Neural cell (in vitro differentiated cells): ENCODE data around the gene CCDC89. TPM values are rescaled to one million over a fixed set of nuclear protein-coding genes. Genes with fewer than 3 reads are reported as not detected.

Experiments
- H2AFZ ChIP-seq: fragments of 200-600, 300-800 bp; sonication (generic), shearing (Covaris generic); 2 replicates; pipeline ENCODE4 v1.6.0; 2014; ENCODE audit warnings: low read depth, mild to moderate bottlenecking, antibody characterized with exemption, low read length, moderate library complexity
- H3F3A ChIP-seq: fragments of 200-600 bp; shearing (Covaris generic); 2 replicates; pipeline ENCODE4 v1.6.1; 2016; ENCODE audit warnings: mild to moderate bottlenecking, moderate library complexity, mixed read lengths, antibody characterized with exemption, low read length; ENCODE audit not compliant: insufficient read depth, poor library complexity, severe bottlenecking
- H3K27ac ChIP-seq: fragments of 200-600, 300-800 bp; sonication (generic), shearing (Covaris generic); 2 replicates; pipeline ENCODE4 v1.5.1; 2014; ENCODE audit warnings: mild to moderate bottlenecking, low read length, moderate library complexity
- H3K27me3 ChIP-seq: fragments of 300-800, 200-600 bp; sonication (generic), shearing (Covaris generic); 2 replicates; pipeline ENCODE4 v1.6.0; 2014; ENCODE audit warnings: mild to moderate bottlenecking, low read depth, low read length, moderate library complexity; ENCODE audit not compliant: insufficient read depth
- H3K36me3 ChIP-seq: fragments of 300-800, 200-600 bp; sonication (generic), shearing (Covaris generic); 2 replicates; pipeline ENCODE4 v1.5.1; 2014; ENCODE audit warnings: mild to moderate bottlenecking, antibody characterized with exemption, low read length, moderate library complexity; ENCODE audit not compliant: insufficient read depth
- H3K4me2 ChIP-seq: fragments of 300-800, 200-600 bp; sonication (generic), shearing (Covaris generic); 2 replicates; pipeline ENCODE4 v1.6.0; 2014; ENCODE audit warnings: mild to moderate bottlenecking, low read length
- H3K4me3 ChIP-seq: fragments of 300-800, 200-600 bp; sonication (generic), shearing (Covaris generic); 2 replicates; pipeline ENCODE4 v1.5.1; 2014; ENCODE audit warnings: mild to moderate bottlenecking, low read length, moderate library complexity
- H3K79me2 ChIP-seq: fragments of 200-600 bp; shearing (Covaris generic); replicated peaks from 2 replicates; pipeline ENCODE4 v1.6.0; 2014; ENCODE audit warnings: mild to moderate bottlenecking, low read length, moderate library complexity; ENCODE audit not compliant: insufficient read depth
- H3K9ac ChIP-seq: fragments of 300-800, 200-600 bp; sonication (generic), shearing (Covaris generic); 2 replicates; pipeline ENCODE4 v1.6.1; 2016; ENCODE audit warnings: mild to moderate bottlenecking, low read length, mixed read lengths
- H3K9me2 ChIP-seq: fragments of 200-600 bp; shearing (Covaris generic); 2 replicates; pipeline ENCODE4 v1.6.1; 2016; ENCODE audit warnings: mild to moderate bottlenecking, low read length, mixed read lengths; ENCODE audit not compliant: insufficient read depth
- H3K9me3 ChIP-seq: fragments of 200-600, 300-800 bp; sonication (generic), shearing (Covaris generic); 2 replicates; pipeline ENCODE4 v1.6.1; 2016; ENCODE audit warnings: mild to moderate bottlenecking, mixed run types, low read length, moderate library complexity, mixed read lengths
- H4K20me1 ChIP-seq: fragments of 200-600 bp; shearing (Covaris generic); 2 replicates; pipeline ENCODE4 v1.6.1; 2016; ENCODE audit warnings: mild to moderate bottlenecking, mixed run types; ENCODE audit not compliant: insufficient read depth
- EP300 ChIP-seq: fragments of 450-650 bp; conservative IDR thresholded peaks from 2 replicates; pipeline ENCODE4 v1.6.1; 2014; ENCODE audit warnings: antibody characterized with exemption, mild to moderate bottlenecking, moderate library complexity; ENCODE audit not compliant: poor library complexity, severe bottlenecking
- EZH2 ChIP-seq: fragments of 200-600, 300-800 bp; shearing (Covaris generic), sonication (generic); IDR thresholded peaks from 2 replicates; pipeline ENCODE4 v1.6.1; 2014; ENCODE audit warnings: antibody characterized with exemption, low read length, borderline replicate concordance, mild to moderate bottlenecking; ENCODE audit not compliant: insufficient read depth, poor library complexity, severe bottlenecking
- MXI1 ChIP-seq: fragments of 450-650 bp; conservative IDR thresholded peaks from 2 replicates; pipeline ENCODE4 v1.6.1; 2014; ENCODE audit warnings: antibody characterized with exemption, mild to moderate bottlenecking; ENCODE audit not compliant: poor library complexity, severe bottlenecking
- POLR2AphosphoS5 ChIP-seq: IDR thresholded peaks from 2 replicates; pipeline ENCODE4 v1.6.1; 2012
- RAD21 ChIP-seq: fragments of 450-650 bp; conservative IDR thresholded peaks from 2 replicates; pipeline ENCODE4 v1.6.1; 2014; ENCODE audit warnings: antibody characterized with exemption, mild to moderate bottlenecking, moderate library complexity
- SMC3 ChIP-seq: fragments of 450-650 bp; conservative IDR thresholded peaks from 2 replicates; pipeline ENCODE4 v1.6.1; 2014; ENCODE audit warnings: antibody characterized with exemption, mild to moderate bottlenecking, moderate library complexity; ENCODE audit not compliant: poor library complexity
- TAF1 ChIP-seq: IDR thresholded peaks from 2 replicates; pipeline ENCODE4 v1.6.1; 2012; ENCODE audit warnings: low read depth
- polyA plus RNA-seq: library from polyadenylated mRNA; depleted of rRNA; stranded (reverse); fragments of >200 nt; gene quantifications from 2 replicates; pipeline ENCODE4 v1.2.3, GENCODE V29; 2014
- TF ChIP-seq, protein P1 (sequence below): IDR thresholded peaks from 2 replicates; pipeline ENCODE4 v1.6.1; 2012; ENCODE audit warnings: borderline replicate concordance
- TF ChIP-seq, protein P2 (sequence below): fragments of 450-650 bp; IDR thresholded peaks from 2 replicates; pipeline ENCODE4 v1.5.1; 2014; ENCODE audit warnings: antibody characterized with exemption, mild to moderate bottlenecking, moderate library complexity; ENCODE audit not compliant: poor library complexity, severe bottlenecking

The CCDC89 gene
- polyA plus RNA-seq, 1 donor from 2014 or later, result not detected

DNA sequence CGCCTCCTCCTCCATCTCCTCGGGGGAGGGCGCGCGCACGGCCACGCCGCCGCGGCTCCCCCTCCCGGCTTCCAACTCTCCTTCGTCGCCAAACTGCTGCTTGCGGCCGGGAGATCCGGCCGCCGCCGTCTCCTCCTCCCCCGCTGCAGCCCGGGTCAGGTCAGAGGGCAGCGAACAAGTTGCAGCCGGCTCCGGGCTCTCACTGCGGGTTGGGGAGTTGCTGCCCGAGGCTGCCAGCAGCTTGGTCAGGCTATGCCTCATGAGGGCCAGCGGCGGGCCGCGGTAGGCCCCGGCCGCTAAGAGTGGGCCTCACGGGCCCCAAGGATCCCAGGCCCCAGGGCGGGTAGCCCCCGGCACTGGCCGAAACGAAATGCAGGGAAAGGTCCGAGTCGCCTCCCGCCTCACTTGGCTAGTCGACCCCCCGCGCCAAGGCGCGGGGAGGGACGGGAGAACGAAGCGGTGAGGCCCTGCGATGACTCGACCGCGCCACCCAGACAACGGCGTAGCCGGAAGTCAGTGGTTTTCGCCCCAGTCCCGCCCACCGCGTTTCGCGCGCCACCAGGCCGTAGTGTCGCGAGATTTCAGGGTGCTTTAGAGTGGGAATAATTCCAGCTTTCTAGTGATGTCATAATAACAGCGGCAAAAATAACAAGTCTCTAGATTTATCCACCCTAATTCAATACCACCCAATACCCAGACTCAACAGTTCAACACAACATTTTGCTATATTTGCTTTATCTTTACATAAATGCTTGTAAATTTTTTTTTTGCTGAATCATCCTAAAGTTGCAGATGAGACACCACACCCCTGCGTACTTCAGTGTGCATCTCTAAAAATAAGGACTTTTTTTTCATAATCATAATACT is 21.1 kb downstream of the CCDC89 start, which contains the start of gene CREBZF:
Gene CREBZF (minus strand): TSS at position 515 of the 867 bp plus-strand sequence. CDS start 254 bp downstream, at position 261.
- peaks cover 40% of the 10 kb centered on the region for H3K79me2 ChIP-seq
- H3K27ac ChIP-seq, result peak within 1 kb of the TSS; percentile 96
- peaks cover 13% of the 10 kb centered on the region for H4K20me1 ChIP-seq
- no peaks in the 10 kb centered on the region for H3K9me2 ChIP-seq
- H3K9me3 ChIP-seq, result no peaks in the 10 kb centered on the region
- H3K4me2 ChIP-seq, result peak within 1 kb of the TSS; percentile 56
- no peaks in the 10 kb centered on the region for H3F3A ChIP-seq
- peak within 1 kb of the TSS; percentile 97 for H3K9ac ChIP-seq
- H3K36me3 ChIP-seq, result peaks cover 7% of the 10 kb centered on the region
- TF ChIP-seq POLR2AphosphoS5, result peak; percentile 97
- TF ChIP-seq MXI1, result peak; percentile 65
- TF ChIP-seq TAF1, result peak; percentile 41
- peak; percentile 32 for TF ChIP-seq EP300
- no peak for TF ChIP-seq SMC3
- no peak for TF ChIP-seq RAD21
- TF ChIP-seq, protein P1, sequence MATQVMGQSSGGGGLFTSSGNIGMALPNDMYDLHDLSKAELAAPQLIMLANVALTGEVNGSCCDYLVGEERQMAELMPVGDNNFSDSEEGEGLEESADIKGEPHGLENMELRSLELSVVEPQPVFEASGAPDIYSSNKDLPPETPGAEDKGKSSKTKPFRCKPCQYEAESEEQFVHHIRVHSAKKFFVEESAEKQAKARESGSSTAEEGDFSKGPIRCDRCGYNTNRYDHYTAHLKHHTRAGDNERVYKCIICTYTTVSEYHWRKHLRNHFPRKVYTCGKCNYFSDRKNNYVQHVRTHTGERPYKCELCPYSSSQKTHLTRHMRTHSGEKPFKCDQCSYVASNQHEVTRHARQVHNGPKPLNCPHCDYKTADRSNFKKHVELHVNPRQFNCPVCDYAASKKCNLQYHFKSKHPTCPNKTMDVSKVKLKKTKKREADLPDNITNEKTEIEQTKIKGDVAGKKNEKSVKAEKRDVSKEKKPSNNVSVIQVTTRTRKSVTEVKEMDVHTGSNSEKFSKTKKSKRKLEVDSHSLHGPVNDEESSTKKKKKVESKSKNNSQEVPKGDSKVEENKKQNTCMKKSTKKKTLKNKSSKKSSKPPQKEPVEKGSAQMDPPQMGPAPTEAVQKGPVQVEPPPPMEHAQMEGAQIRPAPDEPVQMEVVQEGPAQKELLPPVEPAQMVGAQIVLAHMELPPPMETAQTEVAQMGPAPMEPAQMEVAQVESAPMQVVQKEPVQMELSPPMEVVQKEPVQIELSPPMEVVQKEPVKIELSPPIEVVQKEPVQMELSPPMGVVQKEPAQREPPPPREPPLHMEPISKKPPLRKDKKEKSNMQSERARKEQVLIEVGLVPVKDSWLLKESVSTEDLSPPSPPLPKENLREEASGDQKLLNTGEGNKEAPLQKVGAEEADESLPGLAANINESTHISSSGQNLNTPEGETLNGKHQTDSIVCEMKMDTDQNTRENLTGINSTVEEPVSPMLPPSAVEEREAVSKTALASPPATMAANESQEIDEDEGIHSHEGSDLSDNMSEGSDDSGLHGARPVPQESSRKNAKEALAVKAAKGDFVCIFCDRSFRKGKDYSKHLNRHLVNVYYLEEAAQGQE, result peak; percentile 72
- peak within 1 kb of the TSS; percentile 65 for H2AFZ ChIP-seq
- peak within 1 kb of the TSS; percentile 89 for H3K4me3 ChIP-seq
- H3K27me3 ChIP-seq, result no peaks in the 10 kb centered on the region

DNA sequence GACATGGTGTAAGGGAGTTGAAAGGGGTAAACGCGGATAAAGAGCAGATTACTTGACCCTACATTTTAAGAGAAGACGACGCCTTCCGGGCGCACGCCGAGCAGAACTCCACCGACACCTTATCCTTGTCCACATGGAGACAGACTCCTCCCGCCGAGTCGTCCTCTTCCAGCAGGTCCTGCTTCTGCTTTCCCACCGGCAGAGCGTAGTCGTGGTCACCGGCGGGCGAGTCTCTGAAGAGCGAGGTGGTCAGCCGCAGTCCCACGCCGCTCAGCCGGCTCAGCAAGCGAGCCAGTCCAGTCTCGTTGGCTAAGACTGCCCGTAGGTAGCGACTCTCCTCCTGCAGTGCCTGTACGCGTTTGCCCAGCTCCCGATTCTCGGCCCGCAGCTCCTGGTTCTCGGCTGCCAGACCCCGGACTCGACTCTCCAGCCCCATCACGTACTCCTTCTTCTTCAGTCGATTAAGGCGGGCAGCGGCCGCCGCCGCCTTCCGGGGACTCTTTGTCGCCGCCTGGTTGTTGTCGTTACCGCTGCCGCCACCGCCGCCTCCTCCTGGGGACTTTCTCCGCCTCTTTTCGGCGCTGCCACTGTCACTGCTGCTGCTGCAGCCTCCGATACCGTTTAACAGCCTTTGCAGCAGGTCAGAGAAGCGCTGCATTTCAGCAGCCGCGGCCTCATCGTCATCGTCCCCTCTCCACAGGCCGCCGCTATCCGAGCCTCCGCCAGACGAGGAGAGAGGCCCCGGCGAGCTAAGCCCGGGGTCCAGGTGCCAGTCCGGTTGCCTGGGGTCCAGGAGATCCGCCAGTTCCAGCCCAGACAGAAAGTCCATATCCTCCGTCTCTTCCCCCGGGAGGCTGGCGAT is 22.0 kb downstream of the CCDC89 start:
- Histone ChIP-seq H3K4me2 (peak overlapping the region; percentile 82), H3K27me3 (no peaks in the 10 kb centered on the region), H3K79me2 (peaks cover 49% of the 10 kb centered on the region), H3K9me3 (no peaks in the 10 kb centered on the region), H3F3A (no peaks in the 10 kb centered on the region), H3K9ac (peak overlapping the region; percentile 97), H3K27ac (peak overlapping the region; percentile 96), H2AFZ (peak overlapping the region; percentile 65), H4K20me1 (peaks cover 13% of the 10 kb centered on the region), H3K36me3 (peaks cover 7% of the 10 kb centered on the region), H3K4me3 (peak overlapping the region; percentile 89), H3K9me2 (no peaks in the 10 kb centered on the region)
- TF ChIP-seq, protein P2, sequence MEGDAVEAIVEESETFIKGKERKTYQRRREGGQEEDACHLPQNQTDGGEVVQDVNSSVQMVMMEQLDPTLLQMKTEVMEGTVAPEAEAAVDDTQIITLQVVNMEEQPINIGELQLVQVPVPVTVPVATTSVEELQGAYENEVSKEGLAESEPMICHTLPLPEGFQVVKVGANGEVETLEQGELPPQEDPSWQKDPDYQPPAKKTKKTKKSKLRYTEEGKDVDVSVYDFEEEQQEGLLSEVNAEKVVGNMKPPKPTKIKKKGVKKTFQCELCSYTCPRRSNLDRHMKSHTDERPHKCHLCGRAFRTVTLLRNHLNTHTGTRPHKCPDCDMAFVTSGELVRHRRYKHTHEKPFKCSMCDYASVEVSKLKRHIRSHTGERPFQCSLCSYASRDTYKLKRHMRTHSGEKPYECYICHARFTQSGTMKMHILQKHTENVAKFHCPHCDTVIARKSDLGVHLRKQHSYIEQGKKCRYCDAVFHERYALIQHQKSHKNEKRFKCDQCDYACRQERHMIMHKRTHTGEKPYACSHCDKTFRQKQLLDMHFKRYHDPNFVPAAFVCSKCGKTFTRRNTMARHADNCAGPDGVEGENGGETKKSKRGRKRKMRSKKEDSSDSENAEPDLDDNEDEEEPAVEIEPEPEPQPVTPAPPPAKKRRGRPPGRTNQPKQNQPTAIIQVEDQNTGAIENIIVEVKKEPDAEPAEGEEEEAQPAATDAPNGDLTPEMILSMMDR, result peak; percentile 72
- TF ChIP-seq TAF1 (peak; percentile 50), EP300 (no peak), MXI1 (peak; percentile 1), SMC3 (peak; percentile 63), EZH2 (no peak), RAD21 (peak; percentile 49), POLR2AphosphoS5 (peak; percentile 67)
- TF ChIP-seq, protein P1, result no peak
